GM19043 (cell line): Measurements from ENCODE around the gene ZNF724.
A peak's percentile ranks its signal among the peaks of the same experiment; 100 is the strongest.
"Not testable (repeated sequence)": the region's sequence is repeated elsewhere in the genome, so short reads cannot be mapped to it uniquely, and the experiment has no call there.

Experiments
- ATAC-seq: cut with Tn5 transposase; IDR thresholded peaks from one replicate; pipeline ENCODE4 v1.9.1; 2021; ENCODE audit warnings: low read depth; ENCODE audit not compliant: unreplicated experiment

ZNF724 gene

GRCh38 chr19:23249911-23250649 is at the start of gene ZNF724:
Gene ZNF724 (minus strand): TSS chr19:23250394. CDS start chr19:23250242, 152 bp downstream.
- ATAC-seq: peak; percentile 100

GRCh38 chr19:23294141-23294540 is 43.9 kb upstream of the ZNF724 start:
- ATAC-seq: no peak

GRCh38 chr19:23289966-23290365 is 39.8 kb upstream of the ZNF724 start:
- ATAC-seq: not testable (repeated sequence)

- no peak for ATAC-seq
Measured at GRCh38 chr19:23287620-23288019, 37.4 kb upstream of the ZNF724 start.

- ATAC-seq: no peak
Measured at GRCh38 chr19:23286477-23286876, 36.3 kb upstream of the ZNF724 start.

GRCh38 chr19:23285948-23286347 is 35.8 kb upstream of the ZNF724 start:
- no peak for ATAC-seq

GRCh38 chr19:23285326-23285725 is 35.1 kb upstream of the ZNF724 start:
- not testable (repeated sequence) for ATAC-seq

- ATAC-seq: no peak
Measured at GRCh38 chr19:23283925-23284324, 33.7 kb upstream of the ZNF724 start.

- no peak for ATAC-seq
Measured at GRCh38 chr19:23281663-23282276, 31.6 kb upstream of the ZNF724 start.

GRCh38 chr19:23278118-23278517 is 27.9 kb upstream of the ZNF724 start:
- not testable (repeated sequence) for ATAC-seq

GRCh38 chr19:23273590-23274412 is 23.6 kb upstream of the ZNF724 start:
- ATAC-seq: peak; percentile 98

GRCh38 chr19:23273022-23273589 is 22.9 kb upstream of the ZNF724 start:
- no peak for ATAC-seq

- ATAC-seq: no peak
Measured at GRCh38 chr19:23263870-23264590, 13.8 kb upstream of the ZNF724 start.

GRCh38 chr19:23263396-23263795 is 13.2 kb upstream of the ZNF724 start:
- no peak for ATAC-seq

GRCh38 chr19:23262920-23263319 is 12.7 kb upstream of the ZNF724 start:
- no peak for ATAC-seq

GRCh38 chr19:23261496-23262020 is 11.4 kb upstream of the ZNF724 start:
- ATAC-seq: no peak

GRCh38 chr19:23260956-23261355 is 10.8 kb upstream of the ZNF724 start:
- ATAC-seq: no peak

GRCh38 chr19:23259961-23260360 is 9.8 kb upstream of the ZNF724 start:
- ATAC-seq: no peak

- no peak for ATAC-seq
Measured at GRCh38 chr19:23255700-23256099, 5.5 kb upstream of the ZNF724 start.
